Stimulated activated CD8-positive, alpha-beta memory T cell treated with anti-CD3 and anti-CD28 coated beads, Interleukin-4, amount 100 ng/mL, for 48 hours (primary cell): ENCODE measurements around the gene NUP50.

Experiments used
- DNase-seq: peaks from one replicate; pipeline ENCODE4 v3.0.0-alpha.2; 2020

NUP50 gene, protein sequence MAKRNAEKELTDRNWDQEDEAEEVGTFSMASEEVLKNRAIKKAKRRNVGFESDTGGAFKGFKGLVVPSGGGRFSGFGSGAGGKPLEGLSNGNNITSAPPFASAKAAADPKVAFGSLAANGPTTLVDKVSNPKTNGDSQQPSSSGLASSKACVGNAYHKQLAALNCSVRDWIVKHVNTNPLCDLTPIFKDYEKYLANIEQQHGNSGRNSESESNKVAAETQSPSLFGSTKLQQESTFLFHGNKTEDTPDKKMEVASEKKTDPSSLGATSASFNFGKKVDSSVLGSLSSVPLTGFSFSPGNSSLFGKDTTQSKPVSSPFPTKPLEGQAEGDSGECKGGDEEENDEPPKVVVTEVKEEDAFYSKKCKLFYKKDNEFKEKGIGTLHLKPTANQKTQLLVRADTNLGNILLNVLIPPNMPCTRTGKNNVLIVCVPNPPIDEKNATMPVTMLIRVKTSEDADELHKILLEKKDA

DNA sequence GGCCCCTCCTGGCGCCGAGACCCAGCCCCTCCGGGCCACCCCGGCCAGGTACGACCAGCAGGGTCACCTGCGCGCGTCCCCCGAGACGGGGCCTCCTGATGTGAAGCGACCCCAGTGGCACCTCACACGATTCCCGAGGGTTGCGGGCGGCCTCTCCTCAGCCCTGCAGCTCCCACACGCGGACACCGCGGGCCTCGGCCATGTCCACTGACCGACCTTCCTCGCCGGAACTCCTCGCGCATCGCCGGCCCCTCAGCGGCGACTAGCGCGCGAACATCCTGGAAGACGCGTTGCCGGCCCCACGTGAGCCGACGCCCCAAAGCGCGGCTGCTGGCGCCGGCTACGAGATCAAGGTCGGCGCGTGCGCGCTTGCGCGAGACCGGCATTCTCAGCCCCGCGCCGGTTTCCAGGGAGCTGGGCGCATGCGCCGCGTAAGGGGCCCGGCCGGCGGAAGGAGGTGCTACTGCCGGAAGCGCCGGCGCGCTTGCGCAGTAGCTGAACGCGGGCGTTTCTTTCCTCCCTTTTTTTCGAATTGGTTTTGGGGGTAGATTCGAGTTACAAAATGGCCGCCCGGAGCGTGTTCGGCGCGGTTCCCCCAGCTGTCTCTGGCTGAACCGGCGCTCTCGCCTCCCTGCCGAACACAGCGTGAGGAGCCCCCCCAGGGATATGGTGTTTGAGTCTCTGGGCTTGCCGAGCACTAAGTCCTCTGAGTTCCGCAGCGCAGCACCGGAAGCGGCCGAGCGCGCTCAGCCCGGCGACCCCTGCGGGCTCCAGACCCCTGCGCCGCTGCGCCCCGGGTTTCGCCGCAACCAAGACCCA lies at the start of gene NUP50:
Gene NUP50 (plus strand): TSS at position 475 of the 819 bp plus-strand sequence. CDS start 4,253 bp downstream, outside the sequence.
- DNase-seq: peak; percentile 95

DNA sequence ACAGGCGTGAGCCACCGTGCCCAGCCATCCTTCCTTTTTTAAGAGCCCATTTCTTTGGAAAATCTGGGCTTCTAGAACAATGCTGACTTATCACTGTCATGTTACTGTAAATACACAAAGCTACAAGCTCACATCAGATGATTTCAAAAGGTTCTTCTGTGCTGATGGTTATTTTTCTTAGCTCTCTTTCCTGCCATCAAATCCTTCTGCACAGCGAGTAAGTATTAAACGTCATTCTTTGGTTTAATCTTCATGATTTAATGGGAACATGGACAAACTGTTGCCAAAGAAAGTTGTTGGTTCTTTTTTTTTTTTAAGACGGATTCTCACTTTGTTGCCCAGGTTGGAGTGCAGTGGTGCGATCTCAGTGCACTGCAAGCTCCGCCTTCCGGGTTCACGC lies 43.3 kb upstream of the NUP50 start:
- no peak for DNase-seq

DNA sequence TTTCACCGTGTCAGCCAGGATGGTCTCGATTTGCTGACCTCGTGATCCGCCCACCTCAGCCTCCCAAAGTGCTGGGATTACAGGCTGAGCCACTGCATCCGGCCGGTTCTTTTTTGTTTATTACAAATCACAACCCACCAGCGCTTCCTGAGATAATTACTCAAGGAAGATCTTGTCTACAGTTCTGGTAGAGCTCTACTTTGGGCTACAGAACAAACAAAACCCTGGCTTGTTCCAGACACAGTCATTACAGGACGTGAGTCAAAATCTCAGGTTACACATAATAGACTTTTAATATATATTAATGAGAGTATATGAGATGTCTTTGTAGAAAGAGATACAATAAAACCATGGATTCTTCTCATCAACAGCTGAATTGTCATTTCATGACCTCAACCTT lies 42.8 kb upstream of the NUP50 start:
- DNase-seq: no peak

DNA sequence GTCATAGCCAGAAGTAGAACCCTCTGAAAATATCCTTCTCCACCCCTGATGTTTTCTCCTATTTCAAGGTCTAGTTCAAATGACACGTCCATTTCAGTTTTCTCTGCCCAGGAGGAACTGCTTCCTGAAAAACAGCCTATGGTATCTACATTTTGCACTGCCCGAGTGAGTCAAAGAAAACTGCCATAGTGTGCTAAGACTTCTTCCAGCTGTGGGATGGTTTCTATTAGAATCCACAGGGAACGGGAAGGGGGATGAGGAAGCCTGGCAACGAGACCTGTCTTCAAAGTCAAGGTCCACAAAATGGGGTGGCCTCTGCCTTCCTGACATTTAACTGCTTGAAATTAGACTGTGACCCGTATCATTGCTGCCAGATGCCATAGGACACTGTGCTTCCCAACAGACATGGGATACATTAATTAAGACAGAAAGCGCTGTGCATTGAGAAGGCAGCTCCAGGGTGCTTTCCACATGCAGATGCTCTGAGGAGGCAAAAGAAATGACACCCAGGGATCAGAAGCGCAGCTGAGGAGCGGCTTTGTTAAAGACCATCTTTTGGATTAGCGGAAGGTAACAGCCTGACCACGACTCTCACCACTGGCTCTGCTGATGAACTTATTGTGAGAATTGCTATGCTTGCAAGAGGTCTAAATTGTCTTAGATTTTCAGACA lies 39.4 kb upstream of the NUP50 start:
- DNase-seq: no peak

DNA sequence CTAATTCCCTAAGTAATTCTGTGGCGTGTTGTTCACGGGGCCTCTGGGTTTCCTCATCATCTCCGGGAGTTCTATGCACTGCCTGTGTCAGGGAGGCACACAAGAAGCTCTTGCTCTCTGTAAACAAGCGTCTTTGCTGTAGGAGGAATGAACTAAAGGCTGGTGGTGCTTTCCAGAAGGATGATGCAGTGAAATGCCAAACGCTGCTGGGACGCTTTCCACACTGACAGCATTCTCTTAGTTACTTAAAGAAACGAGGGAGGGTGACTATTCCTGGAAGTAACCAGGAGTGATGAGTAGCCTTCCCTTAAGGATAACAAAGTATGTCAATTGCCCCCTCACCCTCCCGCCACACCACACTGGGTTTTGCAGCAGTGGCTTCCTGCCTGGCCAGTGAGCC lies 38.5 kb upstream of the NUP50 start:
- DNase-seq: no peak

DNA sequence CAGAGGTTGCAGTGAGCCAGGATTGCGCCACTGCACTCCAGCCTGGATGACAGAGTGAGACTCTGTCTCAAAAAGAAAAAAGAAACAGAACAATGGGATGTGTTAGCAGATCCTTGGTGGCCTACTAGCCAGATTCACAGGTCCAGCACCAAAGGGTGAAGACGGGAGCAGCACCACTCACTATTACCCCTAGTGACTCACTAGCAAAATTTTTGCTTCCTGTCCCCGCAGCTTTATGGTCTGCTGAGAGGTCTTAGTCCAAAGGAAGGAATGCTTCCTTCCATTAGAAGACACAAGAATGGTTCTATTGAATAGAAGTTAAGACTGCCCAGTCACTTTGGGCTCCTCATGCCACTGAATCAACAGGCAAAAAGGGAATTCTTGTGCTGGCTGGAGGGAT lies 35.9 kb upstream of the NUP50 start:
- DNase-seq: no peak

DNA sequence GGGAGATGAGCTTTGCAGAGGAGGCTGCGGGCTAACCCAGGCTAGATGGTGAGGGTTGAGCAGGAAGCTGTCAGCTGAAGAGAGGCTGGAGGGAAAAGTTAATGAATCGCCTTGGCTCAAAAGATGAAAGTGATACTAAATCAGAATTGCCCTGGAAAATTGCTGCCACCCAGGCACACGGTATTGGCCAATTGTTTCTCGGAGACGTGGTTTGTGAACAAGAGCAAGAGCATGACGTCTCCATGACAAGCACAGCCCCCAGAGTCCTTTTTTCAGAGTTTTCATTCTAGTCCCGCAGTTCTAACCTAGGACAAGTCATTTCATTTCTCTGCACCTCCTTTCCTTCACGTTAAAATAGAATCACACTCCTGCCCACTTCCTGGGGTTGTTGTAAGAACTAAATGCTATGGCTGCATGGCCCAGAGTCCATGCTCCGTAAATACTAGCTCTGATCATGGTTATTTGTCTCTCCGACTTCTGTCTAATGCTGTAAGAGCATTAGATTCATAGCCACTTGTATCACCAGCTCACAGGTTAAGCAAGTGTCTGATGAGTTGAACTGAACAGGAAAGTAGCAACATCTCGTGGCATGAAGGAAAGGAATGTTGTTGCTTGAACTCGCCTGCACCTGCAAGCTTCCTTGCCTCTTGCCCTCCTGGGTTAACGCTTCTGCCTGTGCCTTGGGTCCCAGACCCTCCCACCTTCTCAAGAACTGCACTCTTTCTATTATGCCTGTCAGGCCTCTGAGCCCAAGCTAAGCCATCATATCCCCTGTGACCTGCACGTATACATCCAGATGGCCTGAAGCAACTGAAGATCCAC lies 33.8 kb upstream of the NUP50 start:
- peak; percentile 57 for DNase-seq

DNA sequence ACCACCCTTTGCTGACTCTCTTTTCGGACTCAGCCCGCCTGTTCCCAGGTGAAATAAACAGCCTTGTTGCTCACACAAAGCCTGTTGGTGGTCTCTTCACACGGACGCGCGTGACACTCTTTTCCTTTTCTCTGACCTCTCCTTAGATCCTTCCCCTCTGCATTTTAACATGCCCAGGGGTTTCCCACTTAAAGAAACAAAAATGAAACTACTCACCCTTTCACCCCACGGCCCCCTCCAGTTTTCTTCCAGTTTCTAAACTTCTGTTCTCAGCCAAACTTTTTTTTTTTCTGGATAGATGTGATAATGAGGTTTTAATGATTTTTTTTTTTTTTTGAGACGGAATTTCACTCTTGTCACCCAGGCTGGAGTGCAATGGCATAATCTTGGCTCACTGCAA lies 32.8 kb upstream of the NUP50 start:
- no peak for DNase-seq

DNA sequence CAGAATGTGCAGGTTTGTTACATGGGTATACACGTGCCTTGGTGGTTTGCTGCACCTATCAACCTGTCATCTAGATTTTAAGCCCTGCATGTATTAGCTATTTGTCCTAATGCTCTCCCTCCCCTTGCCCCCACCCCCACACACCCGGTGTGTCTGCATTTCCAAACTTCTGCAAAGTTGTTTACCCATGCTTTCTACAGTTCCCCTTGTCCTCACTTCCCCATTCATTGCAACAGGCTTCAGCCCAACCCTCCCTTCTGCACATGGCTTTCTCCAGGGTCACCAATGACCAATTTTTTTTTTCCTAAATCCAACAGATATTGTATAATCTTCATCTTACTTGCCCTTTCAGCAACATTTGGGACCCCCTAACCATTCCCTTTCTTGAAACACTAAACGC lies 32.0 kb upstream of the NUP50 start:
- no peak for DNase-seq

DNA sequence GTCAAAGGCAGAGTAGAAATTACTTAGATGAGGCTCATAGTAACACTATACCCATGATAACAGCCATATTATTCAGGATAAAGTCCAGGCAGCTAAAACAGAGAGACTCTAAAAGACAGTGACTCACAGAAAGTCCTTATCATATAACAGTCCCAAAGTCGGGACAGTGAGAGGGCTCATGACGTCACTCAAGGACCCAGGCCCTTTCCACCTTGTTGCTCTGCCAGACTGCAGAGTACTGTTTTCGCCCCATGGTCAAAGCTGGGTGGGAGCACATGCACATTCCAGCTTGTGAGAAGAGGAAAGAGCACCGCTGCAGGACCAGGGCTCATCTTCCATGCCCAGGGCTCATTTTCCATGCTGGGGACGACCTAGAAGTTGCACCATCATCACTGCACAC lies 29.4 kb upstream of the NUP50 start:
- DNase-seq: no peak

DNA sequence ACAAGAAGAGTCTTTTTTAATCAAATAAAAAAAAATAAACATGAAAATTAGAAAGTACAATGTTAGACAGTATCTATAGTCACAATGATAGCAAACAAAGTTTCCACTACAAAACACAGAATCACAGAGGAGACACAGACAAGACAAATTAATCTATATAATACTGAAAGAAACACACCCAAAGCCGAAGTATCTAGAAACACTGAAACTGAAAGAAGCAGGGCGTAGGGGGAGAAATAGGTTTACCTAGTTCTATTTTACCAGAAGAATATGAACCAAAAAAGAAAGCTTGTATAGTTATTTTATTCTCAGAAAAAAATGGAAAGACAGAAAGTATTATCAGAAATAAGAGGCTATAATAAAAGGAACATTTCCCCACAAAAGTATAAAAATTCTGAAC lies 27.1 kb upstream of the NUP50 start:
- no peak for DNase-seq

DNA sequence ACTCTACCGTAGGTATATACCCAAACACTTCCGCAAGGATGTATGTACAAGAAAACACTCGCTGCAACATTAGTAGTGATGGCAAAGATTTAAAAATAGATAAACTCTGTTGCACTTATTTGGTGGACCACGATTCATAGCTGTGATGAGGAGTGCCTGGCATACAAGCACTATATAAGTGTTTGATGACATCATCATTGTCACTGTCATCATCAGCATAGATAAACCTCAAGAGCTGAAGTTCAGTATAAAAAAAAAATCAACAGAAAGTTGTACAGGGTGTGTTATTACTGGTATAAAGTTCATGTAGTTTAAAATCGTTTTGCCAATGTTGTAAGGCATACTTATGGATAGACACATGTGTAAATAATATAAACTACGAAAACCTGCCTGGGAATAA lies 24.0 kb upstream of the NUP50 start:
- DNase-seq: no peak

DNA sequence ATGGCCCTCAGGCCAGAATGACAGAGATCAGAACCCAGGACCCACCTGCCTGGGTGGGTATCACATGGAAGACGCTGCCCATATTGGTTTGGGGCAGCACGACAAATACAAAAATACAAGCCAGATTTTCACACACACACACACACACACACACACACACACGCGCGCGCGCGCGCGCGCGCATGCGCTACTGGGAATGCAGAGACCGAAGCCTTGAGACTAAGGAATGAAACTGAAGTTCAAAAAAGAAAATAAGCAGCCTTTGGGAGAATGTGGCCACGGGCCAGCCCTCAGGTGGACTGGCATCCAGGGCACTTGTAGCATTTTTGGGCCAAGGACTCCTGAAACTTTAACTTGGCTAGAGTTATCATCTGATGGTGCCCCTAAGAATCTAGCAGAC lies 21.3 kb upstream of the NUP50 start:
- DNase-seq: no peak

DNA sequence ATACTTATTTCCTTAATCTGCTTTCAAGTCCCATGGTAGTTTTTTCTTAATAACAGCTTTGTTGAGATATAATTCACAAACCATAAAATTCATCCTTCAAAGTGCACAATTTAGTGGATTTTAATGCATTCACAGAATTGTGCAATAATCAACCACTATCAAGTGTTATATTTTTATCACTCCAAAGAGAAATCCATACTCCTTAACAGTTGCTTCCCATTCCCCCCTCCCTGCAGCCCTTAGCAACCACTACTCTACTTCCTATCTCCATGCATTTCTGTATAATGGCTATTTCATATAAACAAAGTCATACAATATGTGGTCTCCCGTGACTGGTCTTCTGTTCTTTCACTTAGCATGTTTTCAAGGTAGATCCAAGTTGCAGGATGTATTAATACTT lies 18.8 kb upstream of the NUP50 start:
- DNase-seq: no peak

DNA sequence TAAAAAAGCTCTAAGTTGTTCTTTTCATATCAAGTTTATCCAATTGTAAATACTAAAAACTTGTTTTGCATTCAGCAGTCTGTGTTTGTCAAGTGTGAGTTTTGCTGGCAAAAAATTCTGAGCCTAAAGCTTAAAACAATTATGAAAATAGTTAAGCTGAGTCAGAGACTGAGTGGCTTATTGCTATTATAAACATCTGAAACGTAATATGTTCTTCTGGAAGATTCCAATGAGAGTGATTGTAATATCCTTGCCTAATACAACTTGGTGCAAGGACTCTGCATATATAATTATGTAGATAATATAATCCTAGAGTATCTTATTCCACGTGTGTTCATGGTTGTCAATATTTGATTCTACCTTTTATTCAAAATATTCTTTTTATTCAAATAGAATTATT lies 14.1 kb upstream of the NUP50 start:
- no peak for DNase-seq

DNA sequence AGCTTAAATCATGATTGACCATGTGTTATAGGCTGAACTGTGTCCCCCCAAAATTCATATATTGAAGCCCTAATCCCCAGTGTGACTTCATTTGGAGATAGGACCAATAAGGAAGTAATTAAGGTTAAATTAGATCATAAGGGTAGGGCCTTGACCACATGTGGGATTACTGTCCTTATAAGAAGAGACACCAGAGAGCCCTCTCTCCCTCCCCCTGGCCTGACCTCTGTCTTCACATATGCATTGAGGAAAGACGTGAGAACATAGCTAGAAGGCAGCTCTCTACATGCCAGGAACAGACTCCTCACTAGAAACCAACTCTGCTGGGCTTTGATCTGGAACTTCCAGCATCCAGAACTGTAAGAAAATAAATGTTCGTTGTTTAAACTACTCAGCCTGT lies 13.6 kb upstream of the NUP50 start:
- no peak for DNase-seq

DNA sequence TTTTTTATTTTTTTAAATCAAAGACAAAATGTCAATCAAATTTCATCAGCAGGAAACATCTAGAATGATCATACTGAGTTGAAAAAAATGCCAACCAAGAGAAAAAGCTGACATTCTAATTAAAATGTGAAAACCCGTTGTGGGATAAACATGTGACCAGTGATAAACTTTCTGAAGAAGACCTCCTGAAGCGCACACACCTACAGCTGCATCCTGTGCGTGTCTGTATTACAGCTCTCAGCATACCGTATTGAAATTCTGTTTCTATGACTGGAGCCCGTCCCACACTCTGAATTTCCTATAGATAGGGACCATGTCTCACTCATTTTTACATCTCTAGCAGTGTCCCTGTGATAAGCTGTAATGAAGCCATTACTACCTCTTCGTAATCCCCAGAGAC lies 12.2 kb upstream of the NUP50 start:
- no peak for DNase-seq

DNA sequence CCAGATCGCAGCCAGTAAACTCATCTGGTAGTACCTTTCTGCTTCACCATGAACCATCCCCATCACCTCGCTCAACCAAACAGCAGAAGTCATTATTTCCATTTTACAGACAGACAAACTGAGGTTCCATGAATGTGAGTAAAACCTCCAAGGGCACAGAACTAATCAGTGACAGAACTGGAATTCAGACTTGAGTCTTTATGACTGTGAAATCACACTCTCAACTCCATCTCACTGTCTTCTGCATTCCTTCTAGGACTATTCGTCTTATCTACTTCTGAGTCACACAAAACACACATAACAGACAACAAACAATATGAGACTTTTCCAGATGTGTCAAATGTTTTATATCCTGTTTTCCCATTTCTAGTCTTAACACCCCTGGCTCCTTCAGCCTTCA lies 9.3 kb upstream of the NUP50 start:
- no peak for DNase-seq

DNA sequence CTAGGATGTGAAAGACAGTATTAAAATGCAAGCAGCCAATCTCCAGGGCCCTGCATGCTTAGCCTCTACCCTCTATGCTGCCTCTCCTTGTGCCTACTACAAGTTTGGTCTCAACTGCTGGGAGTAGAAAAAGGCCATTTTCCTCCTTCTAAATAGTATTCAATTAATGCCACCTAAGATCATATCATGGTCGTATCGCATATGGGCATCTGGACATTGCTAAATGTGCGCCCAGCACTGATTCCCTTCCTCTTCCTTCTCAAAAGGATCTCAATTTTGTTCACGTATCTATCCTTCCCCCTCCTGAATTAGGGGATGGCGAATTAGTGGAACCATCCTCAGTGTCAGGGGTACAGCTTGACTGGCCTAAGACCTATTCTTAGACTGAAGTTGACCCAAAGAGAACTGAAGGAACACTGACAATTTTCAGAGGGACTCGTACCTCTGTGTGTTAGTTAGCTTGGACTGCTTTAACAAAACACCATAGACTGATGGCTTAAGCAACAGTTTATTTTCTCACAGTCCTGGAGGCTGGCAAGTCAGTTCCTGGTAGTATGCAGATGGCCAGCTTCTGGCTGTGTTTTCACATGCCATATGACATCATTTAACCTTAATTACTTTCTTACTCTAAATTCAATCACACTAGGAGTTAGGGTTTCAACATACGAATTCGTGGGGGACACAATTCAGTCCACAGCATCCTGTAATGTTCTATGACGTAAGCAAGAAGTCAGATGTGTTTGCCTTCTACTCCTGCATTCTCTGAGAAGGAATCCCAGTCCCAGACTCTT lies 8.5 kb upstream of the NUP50 start:
- no peak for DNase-seq

DNA sequence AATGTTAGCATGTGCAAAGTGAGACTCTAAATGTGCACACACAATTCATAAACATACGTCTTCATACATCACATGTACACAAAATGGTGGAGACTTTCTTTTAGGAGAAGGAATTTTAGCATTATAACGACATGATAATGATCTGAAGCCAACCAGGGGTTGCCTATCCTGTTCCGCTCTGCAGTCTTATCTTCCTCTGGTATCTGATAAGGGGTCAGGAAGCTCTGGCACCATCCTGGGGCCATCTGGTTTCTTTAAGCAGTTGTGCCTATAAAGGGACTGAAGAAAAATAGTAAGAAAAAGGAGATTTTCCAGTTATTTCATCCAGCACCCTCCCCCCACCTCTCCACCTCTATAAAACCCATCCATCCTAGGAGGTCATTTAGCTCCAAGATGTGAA lies 5.8 kb upstream of the NUP50 start:
- DNase-seq: no peak

DNA sequence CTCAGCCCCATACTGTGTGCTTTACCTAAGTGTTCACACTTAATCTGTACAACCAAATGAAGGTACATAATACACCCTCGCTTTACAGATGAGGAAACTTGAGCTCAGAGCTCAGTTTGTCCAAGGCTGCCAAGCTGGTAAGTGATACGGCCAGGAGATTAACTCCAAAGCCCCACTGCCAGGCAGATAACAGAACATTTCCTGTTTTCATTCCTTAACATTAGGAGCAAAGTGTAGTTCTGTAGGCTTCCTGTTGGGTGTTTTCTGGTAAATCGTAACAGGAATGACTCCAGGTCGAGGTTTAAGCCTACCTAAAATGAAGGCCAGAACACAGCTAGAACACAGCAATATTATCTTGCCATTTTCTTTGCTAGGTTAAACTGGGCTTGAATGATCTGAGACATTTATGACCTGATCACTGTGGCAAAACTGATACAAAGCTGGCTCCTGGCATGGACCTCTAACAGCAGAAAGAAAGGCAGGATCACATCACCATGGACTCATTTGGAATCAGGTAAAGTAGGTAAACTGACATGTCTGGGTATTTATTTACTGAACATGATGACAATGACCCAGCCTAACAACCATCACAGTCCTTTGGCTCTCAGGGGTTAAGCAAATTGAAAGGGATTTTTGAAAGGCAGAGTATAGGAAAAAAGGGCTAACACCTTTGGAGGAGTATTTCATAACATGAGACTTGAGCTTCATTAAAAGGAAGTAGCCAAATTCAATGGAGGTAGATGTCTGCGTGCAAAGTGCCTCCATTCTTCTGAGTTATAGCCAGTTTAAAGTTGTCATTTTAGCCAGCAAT lies 3.9 kb upstream of the NUP50 start:
- no peak for DNase-seq
